ENCODE measurements around the gene PDPN. TPM values are rescaled to one million over a fixed set of nuclear protein-coding genes. Genes with fewer than 3 reads are reported as not detected.

The PDPN gene
- total and polyA plus RNA-seq, 2 of the 13 experiments (the other 11 are each of a cell fraction or from before 2014, with no cell fraction given): not detected

DNA sequence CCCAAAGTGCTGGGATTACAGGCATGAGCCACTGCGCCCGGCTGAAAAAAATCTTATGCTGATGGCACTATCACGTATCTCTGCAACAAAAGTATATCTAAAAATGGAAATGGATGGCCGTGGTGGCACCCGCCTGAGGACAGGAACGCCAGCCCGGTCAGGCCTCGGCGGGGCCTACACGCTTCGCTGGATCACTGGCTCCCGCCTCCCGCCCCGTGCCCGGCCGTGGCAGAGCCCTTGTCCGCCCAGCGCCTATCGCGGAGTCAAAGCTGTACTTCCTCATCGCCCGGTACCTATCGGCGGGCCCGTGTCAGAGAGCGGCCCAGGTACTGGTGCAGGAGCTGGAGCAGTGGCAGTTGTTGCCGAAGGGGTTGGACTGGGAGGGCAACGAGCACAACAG lies 28.8 kb upstream of the PDPN start:
- no peaks in the 10 kb centered on the region for H3K36me3 ChIP-seq (replicated peaks in 1 of 2; ENCODE audit: control insufficient read depth in 1 of 2, insufficient read depth in 2 of 2, low read length in 2 of 2)
- in situ Hi-C loops (cut with HindIII; ENCODE audit: extremely low pct_ligation_motif_present, low pct_unique_long_range_greater_than_20kb) (no loop called here), intact Hi-C loops (cut with micrococcal nuclease; ENCODE audit: unreplicated experiment) (no loop called here)
- 83% methylated on average over 26 of the region's 28 CpGs for WGBS (ENCODE audit: low lambda C conversion rate)
- no peak overlapping the region for H3K4me3 ChIP-seq (replicated peaks in 1 of 3; ENCODE audit: insufficient read depth in 1 of 3, low read depth in 2 of 3, low read length in 3 of 3)
- TF ChIP-seq SNRNP70 (IDR thresholded peaks at IDR 0.05; ENCODE audit: low read depth, low read length) (no peak), PCBP1 (IDR thresholded peaks at IDR 0.05; ENCODE audit: borderline replicate concordance, low read depth, low read length) (no peak)
- no peak overlapping the region for H3K9ac ChIP-seq (ENCODE audit: insufficient read depth, low read depth, low read length)
- ChIA-PET CTCF (ENCODE audit: low intra/inter-chr PET ratio, low total read pairs) (no interaction called here), POLR2A (no interaction called here)
- DNase-seq (ENCODE audit: low spot score) (no peak), ATAC-seq (no peak), FAIRE-seq (no peak)
- no peaks in the 10 kb centered on the region for H3K9me3 ChIP-seq (ENCODE audit: low read length)
- BruUV-seq (replicated peaks): no TSS peak
- no peaks in the 10 kb centered on the region for H3K79me2 ChIP-seq (ENCODE audit: insufficient read depth, low read length)
- 0 out of 2 replicates have a peak, but pooled peaks cover 3% of the 10 kb centered on the region for H4K20me1 ChIP-seq (ENCODE audit: insufficient read depth, low read length)
- no peaks in the 10 kb centered on the region for H3K4me1 ChIP-seq (ENCODE audit: insufficient read depth, low read length)
- H3K4me2 ChIP-seq (ENCODE audit: low read depth, low read length): no peak overlapping the region
- H3K27ac ChIP-seq (ENCODE audit: extremely low read length, insufficient read depth, low read length): no peak overlapping the region
- H2AFZ ChIP-seq (ENCODE audit: low read length): no peak overlapping the region
- H3K27me3 ChIP-seq (ENCODE audit: control insufficient read depth in 1 of 2, insufficient read depth in 2 of 2, low read length in 2 of 2): peaks cover 0 to 8% of the 10 kb centered on the region in 2 experiments; a peak in 1 of 5 replicates

DNA sequence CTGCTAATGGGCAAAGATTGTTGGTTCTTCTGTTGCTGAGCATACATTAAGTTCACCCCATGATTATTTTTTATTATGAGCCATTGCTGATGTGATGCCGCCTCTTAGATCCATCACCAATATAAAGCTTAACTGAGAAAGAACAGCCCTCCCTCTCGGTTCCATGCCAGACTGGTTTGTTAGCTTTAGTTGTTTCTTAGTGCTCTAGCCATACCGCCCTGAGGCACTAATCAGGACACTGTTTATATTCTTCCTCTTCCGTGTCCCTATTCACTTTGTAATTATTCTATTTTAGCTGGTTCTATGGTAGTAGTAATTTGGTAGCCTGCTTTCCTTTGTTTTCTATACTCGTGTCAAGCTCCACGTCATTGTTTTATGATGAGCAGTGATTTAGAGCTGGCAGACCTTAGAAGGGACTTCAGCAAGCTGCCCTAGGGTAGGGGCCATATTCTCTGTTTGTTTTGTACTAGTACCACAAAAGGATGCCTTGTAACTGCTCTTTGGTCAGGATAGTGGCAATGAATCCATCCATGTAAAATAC lies 27.3 kb upstream of the PDPN start:
- H4K20me1 ChIP-seq (ENCODE audit: insufficient read depth, low read length): 0 out of 2 replicates have a peak, but pooled peaks cover 3% of the 10 kb centered on the region
- WGBS (ENCODE audit: low lambda C conversion rate): 10% methylated on average over 6 of the region's 6 CpGs
- H2AFZ ChIP-seq (ENCODE audit: low read length): no peak overlapping the region
- no peak for TF ChIP-seq AKAP8 (CRISPR knock-in tag; IDR thresholded peaks at IDR 0.05)
- TF ChIP-seq SAFB2 (CRISPR knock-in tag; IDR thresholded peaks at IDR 0.05; ENCODE audit: borderline replicate concordance, low read depth): no peak
- CTCF ChIA-PET (ENCODE audit: low intra/inter-chr PET ratio, low total read pairs): no interaction called here
- POLR2A ChIA-PET: no interaction called here
- no peaks in the 10 kb centered on the region for H3K36me3 ChIP-seq (replicated peaks in 1 of 2; ENCODE audit: control insufficient read depth in 1 of 2, insufficient read depth in 2 of 2, low read length in 2 of 2)
- no peak overlapping the region for H3K4me3 ChIP-seq (replicated peaks in 1 of 3; ENCODE audit: insufficient read depth in 1 of 3, low read depth in 2 of 3, low read length in 3 of 3)
- peaks cover 2 to 20% of the 10 kb centered on the region in 2 experiments; a peak in 2 of 5 replicates for H3K27me3 ChIP-seq (ENCODE audit: control insufficient read depth in 1 of 2, insufficient read depth in 2 of 2, low read length in 2 of 2)
- no TSS peak for BruUV-seq (replicated peaks)
- H3K79me2 ChIP-seq (ENCODE audit: insufficient read depth, low read length): no peaks in the 10 kb centered on the region
- H3K4me1 ChIP-seq (ENCODE audit: insufficient read depth, low read length): no peaks in the 10 kb centered on the region
- FAIRE-seq (no peak), ATAC-seq (no peak), DNase-seq (ENCODE audit: low spot score) (no peak)
- H3K9me3 ChIP-seq (ENCODE audit: low read length): no peaks in the 10 kb centered on the region
- H3K27ac ChIP-seq (ENCODE audit: extremely low read length, insufficient read depth, low read length): no peak overlapping the region
- H3K4me2 ChIP-seq (ENCODE audit: low read depth, low read length): no peak overlapping the region
- intact Hi-C loops (cut with micrococcal nuclease; ENCODE audit: unreplicated experiment) (no loop called here), in situ Hi-C loops (cut with HindIII; ENCODE audit: extremely low pct_ligation_motif_present, low pct_unique_long_range_greater_than_20kb) (no loop called here)
- no peak overlapping the region for H3K9ac ChIP-seq (ENCODE audit: insufficient read depth, low read depth, low read length)
